Central memory CD8-positive, alpha-beta T cell (primary cell): Measurements from ENCODE around the gene RDH11.

Source experiments
- ATAC-seq: fragments of 150-1000 bp; cut with Tn5 transposase; replicated peaks from 2 replicates; pipeline ENCODE4 v1.10.0; 2022; ENCODE audit warnings: mild to moderate bottlenecking, moderate FRiP score, moderate number of reproducible peaks; ENCODE audit not compliant: poor library complexity, severe bottlenecking; ENCODE audit errors: extremely low read depth
- DNase-seq, 2 donors: peaks; one replicate each; pipeline ENCODE4 v3.0.0; 2021; ENCODE audit warnings: low spot score in 2 of 2
- H3K27ac Mint-ChIP-seq: one replicate; pipeline ENCODE4 v1.8.0; 2022; ENCODE audit warnings: low read depth, mild to moderate bottlenecking, moderate library complexity, mixed read lengths
- H3K27me3 Mint-ChIP-seq: one replicate; pipeline ENCODE4 v1.8.0; 2022; ENCODE audit warnings: mixed read lengths
- H3K36me3 Mint-ChIP-seq: one replicate; pipeline ENCODE4 v1.8.0; 2022; ENCODE audit warnings: mild to moderate bottlenecking, moderate library complexity, mixed read lengths; ENCODE audit not compliant: insufficient read depth
- H3K4me1 Mint-ChIP-seq: one replicate; pipeline ENCODE4 v1.8.0; 2022; ENCODE audit warnings: mixed read lengths
- H3K4me3 Mint-ChIP-seq: one replicate; pipeline ENCODE4 v1.8.0; 2022; ENCODE audit warnings: mild to moderate bottlenecking, moderate library complexity, mixed read lengths
- H3K9me3 Mint-ChIP-seq: one replicate; pipeline ENCODE4 v1.8.0; 2022; ENCODE audit warnings: mixed read lengths

RDH11 gene

GRCh38 chr14:67697006-67697405, 1.4 kb upstream of the RDH11 start:
- no peak for ATAC-seq
- no peak for DNase-seq
- Mint-ChIP-seq H3K27me3 (no peaks in the 10 kb centered on the region), H3K27ac (no peak overlapping the region), H3K9me3 (no peaks in the 10 kb centered on the region), H3K4me3 (no peak overlapping the region), H3K36me3 (peaks cover 9% of the 10 kb centered on the region), H3K4me1 (peaks cover 10% of the 10 kb centered on the region)

GRCh38 chr14:67694791-67695393, 672 bp downstream of the RDH11 start:
- Mint-ChIP-seq H3K4me1 (peaks cover 15% of the 10 kb centered on the region), H3K9me3 (no peaks in the 10 kb centered on the region), H3K36me3 (peaks cover 24% of the 10 kb centered on the region), H3K27me3 (no peaks in the 10 kb centered on the region), H3K4me3 (peak overlapping the region; percentile 83), H3K27ac (peak overlapping the region; percentile 49)
- ATAC-seq (peak; percentile 74), DNase-seq (peak; percentile 26 to 37)

GRCh38 chr14:67690011-67690410, 5.6 kb downstream of the RDH11 start:
- DNase-seq = no peak
- H3K9me3 Mint-ChIP-seq = no peaks in the 10 kb centered on the region
- H3K36me3 Mint-ChIP-seq = peaks cover 53% of the 10 kb centered on the region
- no peak overlapping the region for H3K4me3 Mint-ChIP-seq
- ATAC-seq = no peak
- no peak overlapping the region for H3K27ac Mint-ChIP-seq
- H3K27me3 Mint-ChIP-seq = no peaks in the 10 kb centered on the region
- peaks cover 13% of the 10 kb centered on the region for H3K4me1 Mint-ChIP-seq

DNA sequence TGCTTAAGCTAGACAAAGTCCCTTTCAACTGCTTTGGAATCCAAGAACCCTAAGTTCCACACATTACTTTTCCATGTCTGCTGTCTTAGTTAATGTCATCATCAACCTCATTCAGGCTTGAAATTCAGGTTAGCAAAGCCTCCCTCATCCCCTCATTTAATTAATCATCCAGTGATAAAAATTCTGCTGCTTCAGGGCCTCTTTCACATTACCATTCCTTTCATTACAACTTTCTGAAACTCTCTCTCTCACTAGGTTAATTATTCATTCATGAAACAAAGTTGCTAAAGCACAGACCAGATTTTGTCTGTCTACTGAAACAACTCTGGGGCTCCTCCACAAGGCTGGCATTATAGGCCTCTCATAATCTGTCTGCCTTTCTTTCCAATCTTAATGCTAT, 11.7 kb downstream of the RDH11 start:
- Mint-ChIP-seq H3K4me3 (no peak overlapping the region), H3K4me1 (peaks cover 6% of the 10 kb centered on the region)
- ATAC-seq = no peak

GRCh38 chr14:67680941-67681340, 14.6 kb downstream of the RDH11 start:
- DNase-seq (no peak), ATAC-seq (no peak)
- H3K4me3 Mint-ChIP-seq = no peak overlapping the region
- no peaks in the 10 kb centered on the region for H3K27me3 Mint-ChIP-seq
- peak overlapping the region; percentile 22 for H3K27ac Mint-ChIP-seq
- peaks cover 11% of the 10 kb centered on the region for H3K4me1 Mint-ChIP-seq
- no peaks in the 10 kb centered on the region for H3K9me3 Mint-ChIP-seq
- H3K36me3 Mint-ChIP-seq = peaks cover 29% of the 10 kb centered on the region

More for the DNA sequence above, 11.7 kb downstream of the RDH11 start:
- H3K27ac Mint-ChIP-seq = no peak overlapping the region
- peaks cover 44% of the 10 kb centered on the region for H3K36me3 Mint-ChIP-seq
- no peaks in the 10 kb centered on the region for H3K9me3 Mint-ChIP-seq
- no peaks in the 10 kb centered on the region for H3K27me3 Mint-ChIP-seq
- DNase-seq = no peak

GRCh38 chr14:67680121-67680602, 15.4 kb downstream of the RDH11 start:
- H3K4me1 Mint-ChIP-seq = peaks cover 11% of the 10 kb centered on the region
- peak overlapping the region; percentile 22 for H3K27ac Mint-ChIP-seq
- H3K36me3 Mint-ChIP-seq = peaks cover 30% of the 10 kb centered on the region
- ATAC-seq (peak; percentile 83), DNase-seq (no peak)
- H3K9me3 Mint-ChIP-seq = no peaks in the 10 kb centered on the region
- no peak overlapping the region for H3K4me3 Mint-ChIP-seq
- no peaks in the 10 kb centered on the region for H3K27me3 Mint-ChIP-seq

GRCh38 chr14:67679006-67679405, 16.6 kb downstream of the RDH11 start:
- DNase-seq (no peak), ATAC-seq (no peak)
- peaks cover 30% of the 10 kb centered on the region for H3K36me3 Mint-ChIP-seq
- H3K9me3 Mint-ChIP-seq = no peaks in the 10 kb centered on the region
- no peak overlapping the region for H3K4me3 Mint-ChIP-seq
- H3K4me1 Mint-ChIP-seq = peaks cover 13% of the 10 kb centered on the region
- no peak overlapping the region for H3K27ac Mint-ChIP-seq
- H3K27me3 Mint-ChIP-seq = no peaks in the 10 kb centered on the region

DNA sequence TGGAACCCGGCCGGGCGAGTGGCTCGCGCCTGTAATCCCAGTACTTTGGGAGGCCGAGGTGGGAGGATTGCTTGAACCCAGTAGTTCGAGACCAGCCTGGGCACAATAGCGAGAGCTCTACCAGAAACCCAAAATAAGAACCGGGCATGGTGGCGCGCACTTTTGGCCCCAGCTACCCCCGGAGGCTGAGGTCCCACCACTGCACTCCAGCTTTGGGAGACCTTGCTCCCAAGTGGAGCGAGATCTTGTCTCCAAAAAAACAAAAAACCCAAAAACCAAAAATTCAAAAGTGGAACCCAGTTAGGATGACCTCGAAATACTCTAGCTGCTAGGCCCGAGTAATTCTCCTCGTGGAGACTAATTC, 20.4 kb downstream of the RDH11 start:
- no peak for DNase-seq
- peak overlapping the region; percentile 87 for H3K4me3 Mint-ChIP-seq
- peaks cover 15% of the 10 kb centered on the region for H3K36me3 Mint-ChIP-seq
- no peaks in the 10 kb centered on the region for H3K27me3 Mint-ChIP-seq
- H3K4me1 Mint-ChIP-seq = peaks cover 36% of the 10 kb centered on the region
- H3K27ac Mint-ChIP-seq = peak overlapping the region; percentile 29
- no peaks in the 10 kb centered on the region for H3K9me3 Mint-ChIP-seq
- no peak for ATAC-seq

DNA sequence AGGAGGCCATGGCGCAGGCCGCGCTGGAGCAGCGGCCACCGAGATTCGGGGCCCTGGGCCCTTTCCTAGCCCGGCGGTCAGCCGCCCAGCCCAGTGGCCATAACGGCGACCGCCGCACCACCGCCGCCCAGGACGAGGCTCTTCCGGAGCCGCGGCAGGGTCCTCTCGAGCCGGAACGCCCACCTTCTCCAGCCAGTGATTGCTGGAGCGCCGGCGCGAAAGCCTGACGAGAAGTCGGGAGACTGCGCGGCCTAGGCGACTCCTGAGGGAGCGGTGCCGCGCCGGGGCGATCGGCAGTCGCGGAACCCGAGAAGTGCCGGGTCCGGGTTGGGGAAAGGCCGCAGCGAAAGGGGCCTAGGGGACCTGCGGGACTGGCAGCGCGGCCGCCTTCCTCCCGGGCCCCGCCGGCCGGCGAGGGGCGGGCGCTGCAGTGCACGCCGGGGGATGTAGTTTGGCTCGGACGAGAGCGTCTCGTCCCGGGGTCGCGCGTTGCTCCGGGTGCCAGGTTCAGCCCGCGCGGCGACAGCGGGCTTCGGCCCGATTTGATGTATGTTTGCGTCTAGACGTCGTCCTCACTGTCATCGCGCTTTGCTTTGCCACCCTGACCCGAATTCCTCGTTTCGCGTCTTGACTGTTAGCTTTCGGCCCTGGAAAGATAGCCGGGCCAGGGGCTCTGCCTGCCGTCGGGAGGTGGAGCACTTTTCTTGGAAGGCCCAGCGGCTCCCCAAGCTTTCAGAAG, 20.9 kb downstream of the RDH11 start, which contains the start of gene VTI1B:
Gene VTI1B, minus strand, starts transcription at position 153 of the 739 bp plus-strand sequence. Its CDS starts 143 bp downstream, at position 10.
- DNase-seq (peak; percentile 71 to 75), ATAC-seq (peak; percentile 89)
- H3K36me3 Mint-ChIP-seq = peaks cover 15% of the 10 kb centered on the region
- no peaks in the 10 kb centered on the region for H3K9me3 Mint-ChIP-seq
- H3K4me3 Mint-ChIP-seq = peak within 1 kb of the TSS; percentile 87
- peaks cover 41% of the 10 kb centered on the region for H3K4me1 Mint-ChIP-seq
- peak within 1 kb of the TSS; percentile 29 for H3K27ac Mint-ChIP-seq
- H3K27me3 Mint-ChIP-seq = no peaks in the 10 kb centered on the region

DNA sequence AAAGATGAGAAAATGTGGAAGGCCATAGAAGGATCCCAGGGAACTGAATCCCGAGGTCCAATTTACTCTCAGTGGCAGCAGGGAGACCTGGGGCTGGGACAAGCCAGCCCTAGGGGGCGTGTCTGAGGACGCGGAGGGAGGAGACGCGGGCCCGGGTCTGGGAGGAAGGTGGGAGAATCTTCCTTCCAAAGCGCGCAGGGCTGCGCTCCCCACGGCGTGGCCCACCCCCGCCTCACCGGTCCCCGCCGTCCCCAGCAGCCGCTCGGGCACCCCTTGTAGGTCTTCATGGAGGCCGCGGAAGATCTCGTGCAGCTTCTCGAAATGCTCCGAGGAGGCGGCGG, 21.5 kb downstream of the RDH11 start:
- ATAC-seq (peak; percentile 49), DNase-seq (peak in 1 of 2 donors; percentile 11)
- no peaks in the 10 kb centered on the region for H3K27me3 Mint-ChIP-seq
- peak overlapping the region; percentile 29 for H3K27ac Mint-ChIP-seq
- H3K4me3 Mint-ChIP-seq = peak overlapping the region; percentile 87
- H3K36me3 Mint-ChIP-seq = peaks cover 15% of the 10 kb centered on the region
- peaks cover 46% of the 10 kb centered on the region for H3K4me1 Mint-ChIP-seq
- no peaks in the 10 kb centered on the region for H3K9me3 Mint-ChIP-seq

DNA sequence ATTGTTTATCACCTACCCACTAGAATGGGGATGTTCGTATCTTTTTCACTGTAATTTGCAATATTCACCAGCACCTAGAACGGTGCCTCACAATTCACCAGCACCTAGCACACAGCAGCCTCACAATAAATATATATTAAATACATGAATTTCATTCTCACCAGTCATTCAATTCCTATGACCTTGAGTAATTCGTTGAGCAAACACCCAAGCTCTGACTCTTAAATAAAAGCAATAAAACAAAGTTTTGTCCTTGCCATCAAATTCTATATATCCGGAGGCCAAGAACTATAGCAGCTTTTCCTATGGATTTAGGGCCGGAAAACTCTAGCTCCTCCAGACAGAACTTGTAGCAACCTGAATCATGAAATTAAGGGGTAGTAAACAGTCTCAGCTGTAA, 22.1 kb downstream of the RDH11 start:
- Mint-ChIP-seq H3K36me3 (peaks cover 15% of the 10 kb centered on the region), H3K4me1 (peaks cover 53% of the 10 kb centered on the region), H3K9me3 (no peaks in the 10 kb centered on the region), H3K4me3 (peak overlapping the region; percentile 87), H3K27me3 (no peaks in the 10 kb centered on the region), H3K27ac (peak overlapping the region; percentile 29)
- DNase-seq = no peak
- ATAC-seq = no peak

DNA sequence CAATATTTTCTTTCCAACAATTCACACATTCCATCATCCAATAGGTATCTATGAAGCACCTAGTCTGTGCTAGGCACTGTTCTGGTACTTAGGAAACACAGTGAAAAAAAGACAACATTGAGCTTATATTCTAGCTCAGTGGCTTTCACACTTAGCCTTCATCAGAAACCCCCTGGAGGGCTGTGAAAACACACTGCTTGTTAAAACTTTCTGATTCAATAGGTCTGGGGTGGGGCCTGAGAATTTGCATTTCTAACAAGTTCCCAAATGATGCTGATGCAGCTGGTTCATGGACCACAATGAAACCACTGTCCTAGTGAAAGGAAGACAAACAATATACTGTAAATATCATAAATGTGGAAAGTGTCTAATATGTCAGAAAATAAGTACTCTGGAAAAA, 27.0 kb downstream of the RDH11 start:
- DNase-seq (no peak), ATAC-seq (peak; percentile 72)
- Mint-ChIP-seq H3K27ac (peak overlapping the region; percentile 85), H3K4me1 (peaks cover 70% of the 10 kb centered on the region), H3K36me3 (peaks cover 6% of the 10 kb centered on the region), H3K9me3 (no peaks in the 10 kb centered on the region), H3K27me3 (no peaks in the 10 kb centered on the region), H3K4me3 (no peak overlapping the region)
